Measurements from ENCODE around the gene FOLR3. TPM values are rescaled to one million over a fixed set of nuclear protein-coding genes. Genes with fewer than 3 reads are reported as not detected.

FOLR3 gene
- total and polyA plus RNA-seq, 9 of the 15 experiments (the other 6 are each of a cell fraction or from before 2014, with no cell fraction given), result not detected

GRCh38 chr11:72091292-72091691, 44.2 kb upstream of the FOLR3 start (continued):
- TF ChIP-seq HMBOX1 (IDR thresholded peaks at IDR 0.05) (peak; percentile 36; the same call in 1 of the 2 replicates), ZBED1 (IDR thresholded peaks at IDR 0.05) (no peak), UBTF (IDR thresholded peaks at IDR 0.05; ENCODE audit: borderline replicate concordance in 1 of 2, low read depth in 2 of 2, low read length in 2 of 2) (no peak), ZKSCAN3 (CRISPR knock-in tag; IDR thresholded peaks at IDR 0.05) (no peak), ELF1 (tag; IDR thresholded peaks at IDR 0.05) (peak; percentile 58), ILF3 (IDR thresholded peaks at IDR 0.05; ENCODE audit: borderline replicate concordance) (no peak), BRD9 (IDR thresholded peaks at IDR 0.05; ENCODE audit: low read depth, partially characterized antibody) (no peak), HNRNPL (IDR thresholded peaks at IDR 0.05; ENCODE audit: low read depth, low read length) (no peak), FOXP1 (CRISPR knock-in tag; IDR thresholded peaks at IDR 0.05) (no peak), CREB3L1 (IDR thresholded peaks at IDR 0.05; ENCODE audit: borderline replicate concordance, low read depth) (no peak), ZNF347 (CRISPR knock-in tag; IDR thresholded peaks at IDR 0.05; ENCODE audit: low read depth) (no peak), HNRNPH1 (optimal IDR thresholded peaks at IDR 0.05; ENCODE audit: low read depth, low read length) (no peak), ZBTB26 (CRISPR knock-in tag; IDR thresholded peaks at IDR 0.05) (no peak), MTA3 (IDR thresholded peaks at IDR 0.05; ENCODE audit: borderline replicate concordance) (peak; percentile 46; the same call in 1 of the 2 replicates), ARID3A (IDR thresholded peaks at IDR 0.05; ENCODE audit: borderline replicate concordance, low read depth, low read length) (no peak), RBM39 (optimal IDR thresholded peaks at IDR 0.05; ENCODE audit: low read depth, low read length) (no peak), VEZF1 (CRISPR knock-in tag; IDR thresholded peaks at IDR 0.05) (peak; percentile 87), RBM25 (IDR thresholded peaks at IDR 0.05; ENCODE audit: low read depth, low read length, severe bottlenecking) (no peak), MYC (IDR thresholded peaks at IDR 0.05; ENCODE audit: low read depth, low read length) (0 out of 2 replicates have a peak, but pooled peaks have one; percentile 24), MYC (CRISPR knock-in tag; IDR thresholded peaks at IDR 0.05; ENCODE audit: borderline replicate concordance, low read depth) (no peak)
